Measurements from ENCODE around the gene STK10.
"Not testable (repeated sequence)": the region's sequence is repeated elsewhere in the genome, so short reads cannot be mapped to it uniquely, and the experiment has no call there.

Gene STK10

GRCh38 chr5:172042183-172042582, 145.8 kb downstream of the STK10 start:
- no peak for TF ChIP-seq CTCF (IDR thresholded peaks at IDR 0.05; ENCODE audit: low read depth, low read length)
- DNase-seq (ENCODE audit: extremely low read depth, low read depth), result no peak

- DNase-seq (ENCODE audit: extremely low read depth, low read depth), result no peak
- TF ChIP-seq CTCF (IDR thresholded peaks at IDR 0.05; ENCODE audit: low read depth, low read length), result no peak
These were observed 149.9 kb downstream of the STK10 start for GRCh38 chr5:172038167-172038566.

- no peak for DNase-seq (ENCODE audit: extremely low read depth, low read depth)
- TF ChIP-seq CTCF (IDR thresholded peaks at IDR 0.05; ENCODE audit: low read depth, low read length), result no peak
These were observed 153.0 kb downstream of the STK10 start for GRCh38 chr5:172035049-172035448.

GRCh38 chr5:172031894-172032461, 156.0 kb downstream of the STK10 start:
- DNase-seq (ENCODE audit: extremely low read depth, low read depth), result no peak
- no peak for TF ChIP-seq CTCF (IDR thresholded peaks at IDR 0.05; ENCODE audit: low read depth, low read length)

- TF ChIP-seq CTCF (IDR thresholded peaks at IDR 0.05; ENCODE audit: low read depth, low read length), result no peak
- no peak for DNase-seq (ENCODE audit: extremely low read depth, low read depth)
These were observed 158.1 kb downstream of the STK10 start for GRCh38 chr5:172029876-172030275.

GRCh38 chr5:172028167-172028566, 159.9 kb downstream of the STK10 start:
- no peak for TF ChIP-seq CTCF (IDR thresholded peaks at IDR 0.05; ENCODE audit: low read depth, low read length)
- no peak for DNase-seq (ENCODE audit: extremely low read depth, low read depth)

GRCh38 chr5:172020110-172020786, 167.8 kb downstream of the STK10 start:
- not testable (repeated sequence) for DNase-seq (ENCODE audit: extremely low read depth, low read depth)

- no peak for TF ChIP-seq CTCF (IDR thresholded peaks at IDR 0.05; ENCODE audit: low read depth, low read length)
- DNase-seq (ENCODE audit: extremely low read depth, low read depth), result no peak
These were observed 172.7 kb downstream of the STK10 start for GRCh38 chr5:172015346-172015745.
